ENCODE data around the gene KCNH3.
"Not testable (repeated sequence)": the region's sequence is repeated elsewhere in the genome, so short reads cannot be mapped to it uniquely, and the experiment has no call there.

The KCNH3 gene

DNA sequence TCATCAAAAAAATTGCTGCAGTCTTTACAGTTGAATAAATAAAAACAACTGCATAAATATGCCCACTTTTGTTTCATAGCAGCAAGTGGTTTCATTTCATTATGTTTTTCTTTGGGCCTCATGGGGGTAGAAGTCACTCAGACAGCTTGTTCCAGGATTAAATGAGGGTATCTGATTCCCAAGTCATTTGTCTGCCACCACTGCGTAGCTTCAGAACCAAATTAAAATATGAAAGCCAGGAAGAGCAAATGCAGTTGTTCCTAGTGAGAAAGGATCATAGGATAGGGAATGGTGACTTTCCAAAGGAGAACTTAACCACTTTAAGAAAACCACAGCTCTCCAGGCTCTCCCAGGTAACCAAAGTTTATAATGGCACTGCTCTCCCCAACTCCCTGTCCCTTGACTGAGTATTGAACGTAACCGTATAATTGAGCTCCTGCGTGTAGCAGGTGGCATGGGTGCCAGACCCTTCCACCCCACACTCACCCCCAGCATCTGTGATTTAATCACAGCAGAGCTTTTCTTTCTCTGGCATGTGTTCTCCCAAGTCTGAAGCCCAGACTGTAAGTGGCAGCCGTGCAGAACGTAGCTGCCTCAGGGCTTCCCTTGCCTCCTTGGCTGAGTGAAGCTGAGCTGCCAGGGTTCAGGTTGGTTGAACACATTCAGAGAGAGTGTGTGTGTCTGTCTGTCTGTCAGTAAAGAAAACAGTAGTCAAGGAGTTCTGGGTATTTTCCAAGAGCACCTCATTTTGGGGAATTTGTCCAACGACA is 11.3 kb upstream of the KCNH3 start:
- DNase-seq (ENCODE audit: low read depth) = no peak
- no peak overlapping the region for H3K4me3 ChIP-seq (ENCODE audit: low read depth, low read length)
- TF ChIP-seq, protein P1, sequence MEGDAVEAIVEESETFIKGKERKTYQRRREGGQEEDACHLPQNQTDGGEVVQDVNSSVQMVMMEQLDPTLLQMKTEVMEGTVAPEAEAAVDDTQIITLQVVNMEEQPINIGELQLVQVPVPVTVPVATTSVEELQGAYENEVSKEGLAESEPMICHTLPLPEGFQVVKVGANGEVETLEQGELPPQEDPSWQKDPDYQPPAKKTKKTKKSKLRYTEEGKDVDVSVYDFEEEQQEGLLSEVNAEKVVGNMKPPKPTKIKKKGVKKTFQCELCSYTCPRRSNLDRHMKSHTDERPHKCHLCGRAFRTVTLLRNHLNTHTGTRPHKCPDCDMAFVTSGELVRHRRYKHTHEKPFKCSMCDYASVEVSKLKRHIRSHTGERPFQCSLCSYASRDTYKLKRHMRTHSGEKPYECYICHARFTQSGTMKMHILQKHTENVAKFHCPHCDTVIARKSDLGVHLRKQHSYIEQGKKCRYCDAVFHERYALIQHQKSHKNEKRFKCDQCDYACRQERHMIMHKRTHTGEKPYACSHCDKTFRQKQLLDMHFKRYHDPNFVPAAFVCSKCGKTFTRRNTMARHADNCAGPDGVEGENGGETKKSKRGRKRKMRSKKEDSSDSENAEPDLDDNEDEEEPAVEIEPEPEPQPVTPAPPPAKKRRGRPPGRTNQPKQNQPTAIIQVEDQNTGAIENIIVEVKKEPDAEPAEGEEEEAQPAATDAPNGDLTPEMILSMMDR (IDR thresholded peaks at IDR 0.05; ENCODE audit: control insufficient read depth, extremely low read depth, insufficient read depth) = no peak

DNA sequence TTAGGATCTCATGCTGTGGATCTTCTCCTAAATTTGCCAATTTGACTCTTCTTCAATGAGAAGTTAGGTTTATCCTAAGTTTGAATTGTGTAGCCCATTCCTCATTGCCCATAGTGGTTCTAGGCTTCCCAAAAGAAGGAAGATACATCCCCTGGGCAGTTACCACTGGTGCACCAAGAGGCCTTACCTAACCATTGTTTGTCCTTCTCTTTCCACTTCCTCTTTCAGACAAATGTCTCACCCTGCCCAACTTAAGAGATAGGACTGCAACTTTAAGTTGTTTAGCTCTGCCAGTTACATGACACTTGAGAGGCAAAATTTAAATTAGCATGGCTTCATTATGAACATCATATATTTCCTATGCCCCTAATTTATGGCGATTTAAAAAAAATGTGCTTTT is 9.4 kb upstream of the KCNH3 start:
- TF ChIP-seq, protein P1 (IDR thresholded peaks at IDR 0.05; ENCODE audit: control insufficient read depth, extremely low read depth, insufficient read depth) = no peak
- DNase-seq (ENCODE audit: low read depth) = no peak
- no peak overlapping the region for H3K4me3 ChIP-seq (ENCODE audit: low read depth, low read length)

GRCh38 chr12:49531745-49532144 is 7.1 kb upstream of the KCNH3 start:
- no peak for DNase-seq (ENCODE audit: low read depth)
- no peak overlapping the region for H3K4me3 ChIP-seq (ENCODE audit: low read depth, low read length)
- TF ChIP-seq, protein P1 (IDR thresholded peaks at IDR 0.05; ENCODE audit: control insufficient read depth, extremely low read depth, insufficient read depth) = no peak

DNA sequence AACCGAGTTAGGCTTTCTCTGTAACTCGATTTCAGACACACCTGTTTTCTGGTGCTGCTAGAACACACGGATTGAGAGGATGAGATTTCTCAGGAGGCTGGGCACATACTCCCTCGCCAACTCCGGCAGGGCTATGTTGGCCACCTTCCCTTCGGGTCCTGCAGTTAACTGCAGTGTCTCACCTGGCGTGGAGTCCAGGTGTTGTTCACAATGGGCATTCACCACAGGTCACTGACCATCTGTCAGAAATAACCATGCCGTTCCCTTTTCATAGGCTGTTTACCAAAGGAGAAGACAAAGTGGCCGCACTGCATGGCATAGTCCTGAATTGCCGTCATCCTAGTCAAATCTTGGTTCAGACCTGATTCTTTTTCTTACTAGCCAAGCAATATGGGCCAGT is 5.5 kb upstream of the KCNH3 start:
- TF ChIP-seq, protein P1 (IDR thresholded peaks at IDR 0.05; ENCODE audit: control insufficient read depth, extremely low read depth, insufficient read depth) = no peak
- H3K4me3 ChIP-seq (ENCODE audit: low read depth, low read length) = no peak overlapping the region
- no peak for DNase-seq (ENCODE audit: low read depth)

- H3K4me3 ChIP-seq (ENCODE audit: low read depth, low read length); DNase-seq (ENCODE audit: low read depth): not testable (repeated sequence)
Measured at GRCh38 chr12:49534122-49534521, 4.7 kb upstream of the KCNH3 start.

DNA sequence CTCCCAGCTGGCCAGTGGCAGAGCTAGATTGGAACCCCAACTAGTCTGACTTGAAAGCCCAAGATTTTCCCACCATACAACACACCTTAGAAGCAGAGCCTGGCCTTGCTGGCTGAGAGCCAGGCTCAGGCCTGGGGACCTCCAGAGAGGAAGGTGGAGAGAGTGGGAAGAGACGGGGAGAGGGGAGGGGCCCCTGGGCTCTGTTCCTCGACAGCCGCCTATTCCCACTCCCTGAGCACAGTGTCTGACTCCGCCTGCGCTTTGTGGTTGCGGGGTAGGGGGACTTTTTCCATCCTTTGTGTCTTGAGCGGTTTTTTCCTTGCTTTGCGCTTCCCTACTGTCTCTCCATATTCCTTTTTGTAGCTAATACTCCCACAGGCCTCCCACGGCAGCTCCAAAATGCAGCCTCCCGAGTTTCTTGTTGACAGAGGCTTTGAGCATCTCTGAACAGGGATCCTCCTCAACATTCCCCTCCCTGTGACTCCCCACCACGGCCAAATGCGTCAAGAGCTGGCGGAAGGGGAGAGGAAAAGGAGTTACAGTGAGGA is 4.0 kb upstream of the KCNH3 start:
- no peak for DNase-seq (ENCODE audit: low read depth)
- no peak overlapping the region for H3K4me3 ChIP-seq (ENCODE audit: low read depth, low read length)
- TF ChIP-seq, protein P1 (IDR thresholded peaks at IDR 0.05; ENCODE audit: control insufficient read depth, extremely low read depth, insufficient read depth) = no peak

DNA sequence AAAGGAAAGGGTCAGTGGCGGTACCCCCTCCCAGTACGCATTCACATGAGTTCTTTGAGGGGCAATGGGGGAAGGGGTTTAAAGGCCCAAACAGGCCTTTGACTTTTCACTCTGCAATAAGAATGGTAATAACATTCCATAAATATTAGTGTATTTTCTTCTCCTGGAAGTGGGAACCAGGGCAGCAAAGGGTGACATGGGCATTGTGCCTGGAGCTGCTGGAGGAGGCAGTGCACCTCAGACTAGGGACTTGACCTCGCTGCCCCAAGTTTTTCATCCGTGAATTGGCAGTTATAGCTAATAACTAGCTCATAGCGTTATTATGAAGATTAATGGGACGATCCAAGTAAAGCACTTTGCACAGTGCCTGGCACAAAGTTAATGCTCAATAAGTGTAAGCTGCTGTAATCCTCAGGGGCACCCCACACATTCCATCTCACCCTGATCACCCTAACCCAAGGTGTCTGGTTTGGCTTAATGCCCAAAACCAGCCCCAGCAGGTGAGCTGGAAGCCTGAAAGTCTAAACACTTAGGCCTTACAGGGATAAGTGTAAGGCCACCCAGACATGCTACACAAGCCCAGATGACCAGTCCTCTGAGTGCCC is 2.8 kb upstream of the KCNH3 start:
- no peak overlapping the region for H3K4me3 ChIP-seq (ENCODE audit: low read depth, low read length)
- DNase-seq (ENCODE audit: low read depth) = no peak
- TF ChIP-seq, protein P1 (IDR thresholded peaks at IDR 0.05; ENCODE audit: control insufficient read depth, extremely low read depth, insufficient read depth) = no peak

All from LNCaP clone FGC (cell line).